PC-3 (cell line): Measurements from ENCODE around the gene ELMOD3. TPM values are rescaled to one million over a fixed set of nuclear protein-coding genes. Genes with fewer than 3 reads are reported as not detected.

Experiments used
- ATAC-seq: fragments of 200-7000 bp; cut with Tn5 transposase; 2 replicates; pipeline ENCODE4 v1.9.1; 2020; ENCODE audit warnings: mild to moderate bottlenecking, moderate library complexity
- BruUV-seq: library from RNA; stranded (reverse); fragments of 400-500 nt; replicated peaks from 2 replicates; lab custom pipeline; 2021; lab: Mats Ljungman, UMichigan
- CTCF ChIA-PET: fragments of 300-600 bp; sonication (Branson Sonifier 250); formaldehyde crosslinking; loops from one replicate; lab custom pipeline; 2022; ENCODE audit warnings: antibody characterized with exemption; lab: Charles Lee
- POLR2A ChIA-PET: fragments of 300-600 bp; sonication (Branson Sonifier 250); formaldehyde crosslinking; loops from one replicate; lab custom pipeline; 2022; ENCODE audit warnings: antibody characterized with exemption; ENCODE audit not compliant: unreplicated experiment; lab: Charles Lee
- DNase-seq: peaks from one replicate; pipeline ENCODE4 v3.0.0-alpha.2; 2015
- H2AFZ ChIP-seq: fragments of 300-600 bp; sonication (generic); 2 replicates; pipeline ENCODE4 v1.6.0; 2016; ENCODE audit warnings: antibody characterized with exemption, low read length
- H3F3A ChIP-seq: fragments of 300-600 bp; sonication (generic); one replicate; pipeline ENCODE4 v1.6.0; 2017; ENCODE audit warnings: antibody characterized with exemption, low read length, control low read depth, mild to moderate bottlenecking; ENCODE audit not compliant: unreplicated experiment
- H3K27ac ChIP-seq: fragments of 300-600 bp; sonication (generic); 2 replicates; pipeline ENCODE4 v1.5.1; 2016; ENCODE audit warnings: mild to moderate bottlenecking, low read length
- H3K27me3 ChIP-seq: fragments of 300-600 bp; sonication (generic); 2 replicates; pipeline ENCODE4 v1.6.1; 2016; ENCODE audit warnings: low read length, mixed read lengths
- H3K36me3 ChIP-seq: fragments of 300-600 bp; sonication (generic); 2 replicates; pipeline ENCODE4 v1.6.1; 2016; ENCODE audit warnings: low read depth, mixed run types, low read length, mixed read lengths
- H3K4me1 ChIP-seq: fragments of 300-600 bp; sonication (generic); 2 replicates; pipeline ENCODE4 v1.5.1; 2016; ENCODE audit warnings: low read length; ENCODE audit not compliant: insufficient read depth
- H3K4me2 ChIP-seq: fragments of 300-600 bp; sonication (generic); 2 replicates; pipeline ENCODE4 v1.6.0; 2016; ENCODE audit warnings: low read length
- H3K4me3 ChIP-seq: fragments of 300-600 bp; sonication (generic); 2 replicates; pipeline ENCODE4 v1.5.1; 2016; ENCODE audit warnings: mild to moderate bottlenecking, low read length, mixed read lengths
- H3K79me2 ChIP-seq: fragments of 300-600 bp; sonication (generic); 2 replicates; pipeline ENCODE4 v1.6.1; 2017; ENCODE audit warnings: low read length, mixed read lengths
- H3K9ac ChIP-seq: fragments of 300-600 bp; sonication (generic); 2 replicates; pipeline ENCODE4 v1.6.0; 2016; ENCODE audit warnings: mild to moderate bottlenecking, low read length
- H3K9me2 ChIP-seq: fragments of 300-600 bp; sonication (generic); replicated peaks from 2 replicates; pipeline ENCODE4 v1.6.1; 2016; ENCODE audit warnings: mixed run types, low read length, mixed read lengths
- H3K9me3 ChIP-seq: fragments of 300-600 bp; sonication (generic); 2 replicates; pipeline ENCODE4 v1.6.1; 2016; ENCODE audit warnings: low read length, mixed read lengths
- H4K20me1 ChIP-seq: fragments of 300-600 bp; sonication (generic); 2 replicates; pipeline ENCODE4 v1.6.1; 2016; ENCODE audit warnings: low read length, mixed read lengths
- CTCF ChIP-seq: fragments of 300-600 bp; sonication (generic); conservative IDR thresholded peaks from 2 replicates; pipeline ENCODE4 v1.5.1; 2017; ENCODE audit warnings: antibody characterized with exemption, low read depth, mild to moderate bottlenecking, low read length
- EZH2 ChIP-seq: fragments of 300-600 bp; sonication (generic); IDR thresholded peaks from one replicate; pipeline ENCODE4 v1.6.1; 2017; ENCODE audit warnings: antibody characterized with exemption, mild to moderate bottlenecking, low read length; ENCODE audit not compliant: unreplicated experiment
- EZH2phosphoT487 ChIP-seq: fragments of 300-600 bp; sonication (generic); IDR thresholded peaks from 2 replicates; pipeline ENCODE4 v1.6.1; 2018; ENCODE audit warnings: mild to moderate bottlenecking, antibody characterized with exemption, low read length, borderline replicate concordance
- intact Hi-C: fragments of 100-400 bp; cut with micrococcal nuclease; formaldehyde crosslinking; loops from 2 replicates; pipeline ENCODE4 v1.9.0; 2023
- total RNA-seq: library from RNA; depleted of rRNA; stranded (reverse); fragments of >200 nt; gene quantifications from 2 replicates; pipeline ENCODE4 v1.2.3, GENCODE V29; 2014

ELMOD3 gene
- total RNA-seq, 1 experiment from 2014 or later, result 19.0 TPM

- TF ChIP-seq EZH2phosphoT487, result no peak
- TF ChIP-seq EZH2, result no peak
- no peak for TF ChIP-seq CTCF
- Histone ChIP-seq H3K4me3 (peak overlapping the region; percentile 92), H3K79me2 (peaks cover 68% of the 10 kb centered on the region), H3K4me2 (peak overlapping the region; percentile 96), H3K9me2 (no peaks in the 10 kb centered on the region), H3K27ac (no peak overlapping the region), H4K20me1 (peaks cover 27% of the 10 kb centered on the region), H3K27me3 (no peaks in the 10 kb centered on the region), H3K9me3 (no peaks in the 10 kb centered on the region), H3K4me1 (peaks cover 24% of the 10 kb centered on the region), H3K9ac (peak overlapping the region; percentile 89), H2AFZ (no peak overlapping the region), H3K36me3 (peaks cover 27% of the 10 kb centered on the region), H3F3A (no peaks in the 10 kb centered on the region)
- ATAC-seq, result no peak
- ChIA-PET CTCF (no interaction called here), POLR2A (interaction anchor here (0.5 kb wide), 1 partner anchor 14 kb away, joined by 3 read pairs; no protein-coding TSS in a partner anchor)
- peak; percentile 16 for DNase-seq
- no TSS peak for BruUV-seq
- intact Hi-C loops, result loop anchor here (5.0 kb wide), 1 partner anchor 276 kb away; the partner anchor contains the start of gene TMEM150A
Observed at GRCh38 chr2:85326406-85327159, 28.0 kb upstream of the ELMOD3 start.

DNA sequence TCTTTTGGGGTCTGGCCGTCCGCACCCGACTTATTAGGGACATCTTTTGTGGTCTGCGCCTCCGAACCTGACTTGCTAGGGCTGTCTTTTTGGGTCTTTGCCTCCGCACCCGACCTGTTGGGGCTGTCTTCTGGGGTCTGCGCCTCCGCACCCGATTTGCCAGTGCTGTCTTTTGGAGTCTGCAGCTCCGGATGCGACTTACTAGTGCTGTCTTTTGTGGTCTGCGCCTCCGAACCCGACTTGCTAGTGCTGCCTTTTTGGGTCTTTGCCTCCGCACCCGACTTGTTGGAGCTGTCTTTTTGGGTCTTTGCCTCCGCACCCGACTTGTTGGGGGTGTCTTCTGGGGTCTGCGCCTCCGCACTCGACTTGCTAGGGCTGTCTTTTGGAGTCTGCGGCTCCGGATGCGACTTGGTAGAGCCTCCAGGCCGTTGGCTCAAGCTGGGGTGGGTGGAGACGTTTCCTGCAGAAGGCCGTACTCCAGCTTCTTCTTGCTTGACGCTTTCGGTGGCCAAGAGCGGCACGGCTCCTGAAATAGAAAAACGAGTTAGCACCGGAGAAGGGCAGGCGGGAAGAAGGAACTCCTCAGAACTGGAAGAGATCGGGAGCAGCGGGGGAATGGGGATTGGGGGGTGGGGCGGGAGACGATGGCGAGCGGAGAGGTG lies 27.3 kb upstream of the ELMOD3 start:
- H4K20me1 ChIP-seq, result peaks cover 27% of the 10 kb centered on the region
- peak overlapping the region; percentile 92 for H3K4me3 ChIP-seq
- intact Hi-C loops, result loop anchor here (5.0 kb wide), 1 partner anchor 275 kb away; the partner anchor contains the start of gene TMEM150A
- TF ChIP-seq CTCF (no peak), EZH2phosphoT487 (no peak), EZH2 (no peak)
- CTCF ChIA-PET, result no interaction called here
- ATAC-seq (peak; percentile 37), DNase-seq (peak; percentile 25)
- H3K4me2 ChIP-seq, result peak overlapping the region; percentile 96
- TSS peak; percentile 59 for BruUV-seq
- H3F3A ChIP-seq, result no peaks in the 10 kb centered on the region
- H3K4me1 ChIP-seq, result peaks cover 24% of the 10 kb centered on the region
- H3K79me2 ChIP-seq, result peaks cover 61% of the 10 kb centered on the region
- peak overlapping the region; percentile 83 for H2AFZ ChIP-seq
- H3K9me3 ChIP-seq, result no peaks in the 10 kb centered on the region
- no peaks in the 10 kb centered on the region for H3K27me3 ChIP-seq
- H3K9me2 ChIP-seq, result no peaks in the 10 kb centered on the region
- H3K36me3 ChIP-seq, result peaks cover 20% of the 10 kb centered on the region
- H3K27ac ChIP-seq, result no peak overlapping the region
- POLR2A ChIA-PET, result no interaction called here
- H3K9ac ChIP-seq, result peak overlapping the region; percentile 89
